HEK293 (cell line): ENCODE measurements around the gene ACTR8.

Experiments
- IKZF3 ChIP-seq: fragments of 450-650 bp; IDR thresholded peaks from 2 replicates; pipeline ENCODE4 v1.5.0; 2018; ENCODE audit warnings: missing biosample characterization, mild to moderate bottlenecking, missing genetic modification characterization, moderate library complexity
- SCRT1 ChIP-seq: fragments of 450-650 bp; formaldehyde crosslinking; IDR thresholded peaks from 2 replicates; pipeline ENCODE4 v1.5.1; 2016; ENCODE audit warnings: missing biosample characterization, missing genetic modification characterization, borderline replicate concordance
- TCF7L2 ChIP-seq: IDR thresholded peaks from 2 replicates; pipeline ENCODE4 v1.6.1; 2011; ENCODE audit warnings: low read depth, mild to moderate bottlenecking, inconsistent platforms, low read length, moderate library complexity, borderline replicate concordance
- ZFP37 ChIP-seq: fragments of 450-650 bp; formaldehyde crosslinking; IDR thresholded peaks from 2 replicates; pipeline ENCODE4 v1.5.1; 2016; ENCODE audit warnings: missing biosample characterization, missing genetic modification characterization
- ZNF10 ChIP-seq: fragments of 450-650 bp; formaldehyde crosslinking; IDR thresholded peaks from 2 replicates; pipeline ENCODE4 v1.5.1; 2017; ENCODE audit warnings: missing biosample characterization, missing genetic modification characterization
- ZNF2 ChIP-seq: fragments of 450-650 bp; formaldehyde crosslinking; IDR thresholded peaks from 2 replicates; pipeline ENCODE4 v1.5.1; 2016; ENCODE audit warnings: missing biosample characterization, missing genetic modification characterization
- ZNF350 ChIP-seq: fragments of 450-650 bp; formaldehyde crosslinking; IDR thresholded peaks from 2 replicates; pipeline ENCODE4 v1.5.0; 2017; ENCODE audit warnings: missing biosample characterization, mild to moderate bottlenecking, missing genetic modification characterization
- ZNF354C ChIP-seq: fragments of 450-650 bp; formaldehyde crosslinking; IDR thresholded peaks from 2 replicates; pipeline ENCODE4 v1.5.1; 2016; ENCODE audit warnings: missing biosample characterization, missing genetic modification characterization, low read depth, borderline replicate concordance
- TF ChIP-seq, protein P1 (sequence below): fragments of 450-650 bp; formaldehyde crosslinking; IDR thresholded peaks from 2 replicates; pipeline ENCODE4 v1.5.1; 2016; ENCODE audit warnings: missing biosample characterization, missing genetic modification characterization
- TF ChIP-seq, protein P2 (sequence below): fragments of 450-650 bp; formaldehyde crosslinking; IDR thresholded peaks from 2 replicates; pipeline ENCODE4 v1.5.1; 2016; ENCODE audit warnings: missing biosample characterization, missing genetic modification characterization
- TF ChIP-seq, protein P3 (sequence below): fragments of 450-650 bp; IDR thresholded peaks from 2 replicates; pipeline ENCODE4 v1.5.1; 2018; ENCODE audit warnings: missing biosample characterization, mild to moderate bottlenecking, missing genetic modification characterization

DNA sequence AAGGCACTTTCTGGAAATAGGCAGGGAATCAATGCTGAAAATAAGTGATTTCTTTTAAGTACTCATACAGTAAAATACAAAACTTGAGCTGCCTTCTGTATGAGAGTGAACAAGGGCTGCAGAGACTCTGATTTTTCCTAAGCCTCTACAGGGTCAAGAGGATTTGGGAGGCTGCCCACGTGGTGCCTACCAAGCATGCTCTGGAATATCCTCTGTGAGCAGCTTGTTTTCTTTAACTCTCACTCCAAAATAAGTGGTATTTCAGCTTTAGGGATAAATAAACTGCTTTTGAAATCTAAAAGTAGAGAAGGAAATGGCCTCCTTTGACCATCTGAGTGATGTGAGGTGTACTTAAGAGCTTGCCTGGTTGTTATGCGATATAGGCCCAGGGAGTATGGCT lies 17.8 kb upstream of the ACTR8 start:
- TF ChIP-seq, protein P1, sequence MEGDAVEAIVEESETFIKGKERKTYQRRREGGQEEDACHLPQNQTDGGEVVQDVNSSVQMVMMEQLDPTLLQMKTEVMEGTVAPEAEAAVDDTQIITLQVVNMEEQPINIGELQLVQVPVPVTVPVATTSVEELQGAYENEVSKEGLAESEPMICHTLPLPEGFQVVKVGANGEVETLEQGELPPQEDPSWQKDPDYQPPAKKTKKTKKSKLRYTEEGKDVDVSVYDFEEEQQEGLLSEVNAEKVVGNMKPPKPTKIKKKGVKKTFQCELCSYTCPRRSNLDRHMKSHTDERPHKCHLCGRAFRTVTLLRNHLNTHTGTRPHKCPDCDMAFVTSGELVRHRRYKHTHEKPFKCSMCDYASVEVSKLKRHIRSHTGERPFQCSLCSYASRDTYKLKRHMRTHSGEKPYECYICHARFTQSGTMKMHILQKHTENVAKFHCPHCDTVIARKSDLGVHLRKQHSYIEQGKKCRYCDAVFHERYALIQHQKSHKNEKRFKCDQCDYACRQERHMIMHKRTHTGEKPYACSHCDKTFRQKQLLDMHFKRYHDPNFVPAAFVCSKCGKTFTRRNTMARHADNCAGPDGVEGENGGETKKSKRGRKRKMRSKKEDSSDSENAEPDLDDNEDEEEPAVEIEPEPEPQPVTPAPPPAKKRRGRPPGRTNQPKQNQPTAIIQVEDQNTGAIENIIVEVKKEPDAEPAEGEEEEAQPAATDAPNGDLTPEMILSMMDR (tag by site-specific recombination) = no peak
- TF ChIP-seq IKZF3 (tag by site-specific recombination) = no peak
- TF ChIP-seq, protein P2, sequence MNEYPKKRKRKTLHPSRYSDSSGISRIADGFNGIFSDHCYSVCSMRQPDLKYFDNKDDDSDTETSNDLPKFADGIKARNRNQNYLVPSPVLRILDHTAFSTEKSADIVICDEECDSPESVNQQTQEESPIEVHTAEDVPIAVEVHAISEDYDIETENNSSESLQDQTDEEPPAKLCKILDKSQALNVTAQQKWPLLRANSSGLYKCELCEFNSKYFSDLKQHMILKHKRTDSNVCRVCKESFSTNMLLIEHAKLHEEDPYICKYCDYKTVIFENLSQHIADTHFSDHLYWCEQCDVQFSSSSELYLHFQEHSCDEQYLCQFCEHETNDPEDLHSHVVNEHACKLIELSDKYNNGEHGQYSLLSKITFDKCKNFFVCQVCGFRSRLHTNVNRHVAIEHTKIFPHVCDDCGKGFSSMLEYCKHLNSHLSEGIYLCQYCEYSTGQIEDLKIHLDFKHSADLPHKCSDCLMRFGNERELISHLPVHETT (tag by site-specific recombination) = no peak
- no peak for TF ChIP-seq ZFP37 (tag by site-specific recombination)
- no peak for TF ChIP-seq ZNF354C (tag by site-specific recombination)
- TF ChIP-seq ZNF10 (tag by site-specific recombination) = no peak
- TF ChIP-seq ZNF2 = no peak
- no peak for TF ChIP-seq TCF7L2
- TF ChIP-seq ZNF350 = no peak
- TF ChIP-seq SCRT1 = no peak
- TF ChIP-seq, protein P3, sequence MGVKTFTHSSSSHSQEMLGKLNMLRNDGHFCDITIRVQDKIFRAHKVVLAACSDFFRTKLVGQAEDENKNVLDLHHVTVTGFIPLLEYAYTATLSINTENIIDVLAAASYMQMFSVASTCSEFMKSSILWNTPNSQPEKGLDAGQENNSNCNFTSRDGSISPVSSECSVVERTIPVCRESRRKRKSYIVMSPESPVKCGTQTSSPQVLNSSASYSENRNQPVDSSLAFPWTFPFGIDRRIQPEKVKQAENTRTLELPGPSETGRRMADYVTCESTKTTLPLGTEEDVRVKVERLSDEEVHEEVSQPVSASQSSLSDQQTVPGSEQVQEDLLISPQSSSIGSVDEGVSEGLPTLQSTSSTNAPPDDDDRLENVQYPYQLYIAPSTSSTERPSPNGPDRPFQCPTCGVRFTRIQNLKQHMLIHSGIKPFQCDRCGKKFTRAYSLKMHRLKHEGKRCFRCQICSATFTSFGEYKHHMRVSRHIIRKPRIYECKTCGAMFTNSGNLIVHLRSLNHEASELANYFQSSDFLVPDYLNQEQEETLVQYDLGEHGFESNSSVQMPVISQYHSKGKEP = no peak
